Mononuclear cell (primary cell): Measurements from ENCODE around the gene PPP6R1. TPM values are rescaled to one million over a fixed set of nuclear protein-coding genes. Genes with fewer than 3 reads are reported as not detected.

Source experiments
- H3K27me3 ChIP-seq: 2 replicates; pipeline ENCODE4 v1.6.0; 2011; ENCODE audit warnings: low read length, control low read depth; ENCODE audit not compliant: insufficient read depth
- H3K4me1 ChIP-seq: 2 replicates; pipeline ENCODE4 v1.5.1; 2011; ENCODE audit warnings: mild to moderate bottlenecking, low read length, control low read depth; ENCODE audit not compliant: insufficient read depth
- H3K4me3 ChIP-seq: 2 replicates; pipeline ENCODE4 v1.5.1; 2011; ENCODE audit warnings: mild to moderate bottlenecking, low read length, moderate library complexity
- H3K9me3 ChIP-seq: 2 replicates; pipeline ENCODE4 v1.5.1; 2011; ENCODE audit warnings: low read depth, mild to moderate bottlenecking, control low read depth, low read length
- total RNA-seq: library from RNA; depleted of rRNA; stranded (reverse); fragments of >200 nt; gene quantifications from one replicate; pipeline ENCODE4 v1.2.3, GENCODE V29; 2012

PPP6R1 gene
- total RNA-seq, 1 donor: 62.5 TPM

GRCh38 chr19:55270172-55270942 is 11.5 kb upstream of the PPP6R1 start:
- Histone ChIP-seq H3K4me3 (no peak overlapping the region), H3K27me3 (no peaks in the 10 kb centered on the region), H3K4me1 (no peaks in the 10 kb centered on the region), H3K9me3 (no peaks in the 10 kb centered on the region)

- H3K9me3 ChIP-seq: no peaks in the 10 kb centered on the region
These were observed 10.5 kb upstream of the PPP6R1 start for GRCh38 chr19:55269299-55269698.

GRCh38 chr19:55266840-55267239 is 8.0 kb upstream of the PPP6R1 start:
- no peak overlapping the region for H3K4me3 ChIP-seq
- H3K9me3 ChIP-seq: no peaks in the 10 kb centered on the region
- no peaks in the 10 kb centered on the region for H3K4me1 ChIP-seq
- no peaks in the 10 kb centered on the region for H3K27me3 ChIP-seq

More at GRCh38 chr19:55269299-55269698, 10.5 kb upstream of the PPP6R1 start:
- Histone ChIP-seq H3K4me3 (no peak overlapping the region), H3K4me1 (no peaks in the 10 kb centered on the region), H3K27me3 (no peaks in the 10 kb centered on the region)

GRCh38 chr19:55266404-55266803 is 7.6 kb upstream of the PPP6R1 start:
- Histone ChIP-seq H3K4me1 (no peaks in the 10 kb centered on the region), H3K9me3 (no peaks in the 10 kb centered on the region), H3K4me3 (no peak overlapping the region), H3K27me3 (no peaks in the 10 kb centered on the region)

GRCh38 chr19:55265723-55266386 is 7.0 kb upstream of the PPP6R1 start:
- no peak overlapping the region for H3K4me3 ChIP-seq
- H3K4me1 ChIP-seq: no peaks in the 10 kb centered on the region
- no peaks in the 10 kb centered on the region for H3K9me3 ChIP-seq
- H3K27me3 ChIP-seq: no peaks in the 10 kb centered on the region

- H3K27me3 ChIP-seq: no peaks in the 10 kb centered on the region
- no peaks in the 10 kb centered on the region for H3K9me3 ChIP-seq
- H3K4me1 ChIP-seq: peaks cover 1% of the 10 kb centered on the region
- no peak overlapping the region for H3K4me3 ChIP-seq
These were observed 6.4 kb upstream of the PPP6R1 start for GRCh38 chr19:55265173-55265572.

GRCh38 chr19:55264531-55264930 is 5.7 kb upstream of the PPP6R1 start:
- Histone ChIP-seq H3K9me3 (no peaks in the 10 kb centered on the region), H3K4me3 (no peak overlapping the region), H3K27me3 (no peaks in the 10 kb centered on the region), H3K4me1 (peaks cover 8% of the 10 kb centered on the region)

GRCh38 chr19:55262359-55262758 is 3.5 kb upstream of the PPP6R1 start:
- Histone ChIP-seq H3K4me1 (peaks cover 14% of the 10 kb centered on the region), H3K9me3 (no peaks in the 10 kb centered on the region), H3K4me3 (no peak overlapping the region), H3K27me3 (no peaks in the 10 kb centered on the region)

- no peaks in the 10 kb centered on the region for H3K27me3 ChIP-seq
- no peaks in the 10 kb centered on the region for H3K9me3 ChIP-seq
- peaks cover 21% of the 10 kb centered on the region for H3K4me1 ChIP-seq
- no peak overlapping the region for H3K4me3 ChIP-seq
These were observed 2.9 kb upstream of the PPP6R1 start for GRCh38 chr19:55261671-55262126.

- peaks cover 41% of the 10 kb centered on the region for H3K4me1 ChIP-seq
- peak overlapping the region; percentile 89 for H3K4me3 ChIP-seq
- H3K27me3 ChIP-seq: no peaks in the 10 kb centered on the region
- no peaks in the 10 kb centered on the region for H3K9me3 ChIP-seq
These were observed 858 bp upstream of the PPP6R1 start for GRCh38 chr19:55259540-55260210.

- no peaks in the 10 kb centered on the region for H3K27me3 ChIP-seq
- H3K9me3 ChIP-seq: no peaks in the 10 kb centered on the region
- peaks cover 51% of the 10 kb centered on the region for H3K4me1 ChIP-seq
- peak overlapping the region; percentile 89 for H3K4me3 ChIP-seq
These were observed 365 bp downstream of the PPP6R1 start for GRCh38 chr19:55258476-55258827.

GRCh38 chr19:55257461-55258420 is 1.1 kb downstream of the PPP6R1 start:
- Histone ChIP-seq H3K9me3 (no peaks in the 10 kb centered on the region), H3K4me3 (peak overlapping the region; percentile 89), H3K4me1 (peaks cover 58% of the 10 kb centered on the region), H3K27me3 (no peaks in the 10 kb centered on the region)

- peaks cover 67% of the 10 kb centered on the region for H3K4me1 ChIP-seq
- H3K4me3 ChIP-seq: peak overlapping the region; percentile 89
- no peaks in the 10 kb centered on the region for H3K27me3 ChIP-seq
- no peaks in the 10 kb centered on the region for H3K9me3 ChIP-seq
These were observed 2.0 kb downstream of the PPP6R1 start for GRCh38 chr19:55256562-55257460.
